Skeletal muscle satellite cell (primary cell): ENCODE data around the gene PASD1.
"Not testable (repeated sequence)": the region's sequence is repeated elsewhere in the genome, so short reads cannot be mapped to it uniquely, and the experiment has no call there.

ENCODE experiments used
- H3K27me3 ChIP-seq: 2 replicates; pipeline ENCODE4 v1.7.0; 2013; ENCODE audit warnings: low read length; ENCODE audit not compliant: control insufficient read depth, insufficient read depth
- H3K36me3 ChIP-seq: 2 replicates; pipeline ENCODE4 v1.7.0; 2013; ENCODE audit warnings: mild to moderate bottlenecking, control low read depth, low read length; ENCODE audit not compliant: insufficient read depth
- H3K4me1 ChIP-seq: 2 replicates; pipeline ENCODE4 v1.7.0; 2013; ENCODE audit warnings: low read length; ENCODE audit not compliant: control insufficient read depth, insufficient read depth
- H3K4me2 ChIP-seq: 2 replicates; pipeline ENCODE4 v1.7.0; 2013; ENCODE audit warnings: mild to moderate bottlenecking, low read length
- H3K4me3 ChIP-seq: 2 replicates; pipeline ENCODE4 v1.7.0; 2013; ENCODE audit warnings: low read length
- H3K9ac ChIP-seq: 2 replicates; pipeline ENCODE4 v1.7.0; 2013; ENCODE audit warnings: mild to moderate bottlenecking, low read depth, low read length, moderate library complexity
- H3K9me3 ChIP-seq: replicated peaks from 2 replicates; pipeline ENCODE4 v1.7.0; 2013; ENCODE audit warnings: mild to moderate bottlenecking, control low read depth, low read length

Gene PASD1

GRCh38 chrX:151552743-151553142 is 10.7 kb upstream of the PASD1 start:
- Histone ChIP-seq H3K4me1 (no peaks in the 10 kb centered on the region), H3K4me2 (no peak overlapping the region), H3K4me3 (no peak overlapping the region), H3K9ac (no peak overlapping the region), H3K36me3 (no peaks in the 10 kb centered on the region), H3K27me3 (no peaks in the 10 kb centered on the region), H3K9me3 (no peaks in the 10 kb centered on the region)

- H3K4me1 ChIP-seq, H3K9me3 ChIP-seq: not testable (repeated sequence)
Observed at GRCh38 chrX:151555301-151555700, 8.2 kb upstream of the PASD1 start.

GRCh38 chrX:151562485-151562884 is 990 bp upstream of the PASD1 start:
- not testable (repeated sequence) for H3K4me2 ChIP-seq, H3K9me3 ChIP-seq, H3K9ac ChIP-seq, H3K27me3 ChIP-seq, H3K36me3 ChIP-seq, H3K4me1 ChIP-seq, H3K4me3 ChIP-seq

More at GRCh38 chrX:151555301-151555700, 8.2 kb upstream of the PASD1 start:
- not testable (repeated sequence) for H3K27me3 ChIP-seq, H3K4me2 ChIP-seq, H3K4me3 ChIP-seq, H3K9ac ChIP-seq, H3K36me3 ChIP-seq

- H3K9me3 ChIP-seq, H3K27me3 ChIP-seq, H3K4me3 ChIP-seq, H3K4me2 ChIP-seq, H3K9ac ChIP-seq, H3K36me3 ChIP-seq, H3K4me1 ChIP-seq: not testable (repeated sequence)
Observed at GRCh38 chrX:151563003-151563402, 472 bp upstream of the PASD1 start.

- H3K36me3 ChIP-seq, result no peaks in the 10 kb centered on the region
- no peak overlapping the region for H3K9ac ChIP-seq
- no peak overlapping the region for H3K4me3 ChIP-seq
- no peaks in the 10 kb centered on the region for H3K9me3 ChIP-seq
- H3K4me1 ChIP-seq, result no peaks in the 10 kb centered on the region
- H3K27me3 ChIP-seq, result no peaks in the 10 kb centered on the region
- H3K4me2 ChIP-seq, result no peak overlapping the region
Observed at GRCh38 chrX:151564035-151564434, 560 bp downstream of the PASD1 start.

- not testable (repeated sequence) for H3K36me3 ChIP-seq, H3K9me3 ChIP-seq, H3K4me1 ChIP-seq, H3K4me2 ChIP-seq, H3K9ac ChIP-seq, H3K4me3 ChIP-seq, H3K27me3 ChIP-seq
Observed at GRCh38 chrX:151566872-151567271, 3.4 kb downstream of the PASD1 start.

- Histone ChIP-seq H3K4me1 (no peaks in the 10 kb centered on the region), H3K4me2 (no peak overlapping the region), H3K9ac (no peak overlapping the region), H3K36me3 (no peaks in the 10 kb centered on the region), H3K27me3 (no peaks in the 10 kb centered on the region), H3K4me3 (no peak overlapping the region), H3K9me3 (no peaks in the 10 kb centered on the region)
Observed at GRCh38 chrX:151570561-151570960, 7.1 kb downstream of the PASD1 start.

GRCh38 chrX:151593384-151593783 is 29.9 kb downstream of the PASD1 start:
- H3K4me2 ChIP-seq, result not testable (repeated sequence)

GRCh38 chrX:151596282-151596681 is 32.8 kb downstream of the PASD1 start:
- H3K27me3 ChIP-seq, result no peaks in the 10 kb centered on the region
- no peaks in the 10 kb centered on the region for H3K4me1 ChIP-seq
- H3K4me2 ChIP-seq, result no peak overlapping the region

More at GRCh38 chrX:151593384-151593783, 29.9 kb downstream of the PASD1 start:
- not testable (repeated sequence) for H3K9me3 ChIP-seq, H3K4me3 ChIP-seq, H3K4me1 ChIP-seq, H3K36me3 ChIP-seq, H3K27me3 ChIP-seq, H3K9ac ChIP-seq

GRCh38 chrX:151604931-151605330 is 41.5 kb downstream of the PASD1 start:
- Histone ChIP-seq H3K36me3 (no peaks in the 10 kb centered on the region), H3K4me1 (no peaks in the 10 kb centered on the region), H3K4me2 (no peak overlapping the region), H3K9me3 (no peaks in the 10 kb centered on the region), H3K9ac (no peak overlapping the region), H3K27me3 (no peaks in the 10 kb centered on the region), H3K4me3 (no peak overlapping the region)

More at GRCh38 chrX:151596282-151596681, 32.8 kb downstream of the PASD1 start:
- no peak overlapping the region for H3K4me3 ChIP-seq
- no peaks in the 10 kb centered on the region for H3K9me3 ChIP-seq
- H3K36me3 ChIP-seq, result no peaks in the 10 kb centered on the region
- H3K9ac ChIP-seq, result no peak overlapping the region

GRCh38 chrX:151609222-151609621 is 45.7 kb downstream of the PASD1 start:
- H3K36me3 ChIP-seq, result no peaks in the 10 kb centered on the region
- H3K9me3 ChIP-seq, result no peaks in the 10 kb centered on the region
- no peaks in the 10 kb centered on the region for H3K27me3 ChIP-seq
- no peak overlapping the region for H3K4me2 ChIP-seq
- no peaks in the 10 kb centered on the region for H3K4me1 ChIP-seq
- H3K9ac ChIP-seq, result no peak overlapping the region
- H3K4me3 ChIP-seq, result no peak overlapping the region

- no peaks in the 10 kb centered on the region for H3K9me3 ChIP-seq
- no peaks in the 10 kb centered on the region for H3K36me3 ChIP-seq
- H3K27me3 ChIP-seq, result no peaks in the 10 kb centered on the region
- no peak overlapping the region for H3K9ac ChIP-seq
- no peak overlapping the region for H3K4me3 ChIP-seq
- no peak overlapping the region for H3K4me2 ChIP-seq
- H3K4me1 ChIP-seq, result no peaks in the 10 kb centered on the region
Observed at GRCh38 chrX:151621422-151621821, 57.9 kb downstream of the PASD1 start.
